ENCODE data around the gene CD109.

GRCh38 chr6:73797861-73798260 is 101.9 kb downstream of the CD109 start:
- TF ChIP-seq CTCF (IDR thresholded peaks at IDR 0.05) (no peak), POLR2A (IDR thresholded peaks at IDR 0.05) (no peak)
